ENCODE data around the gene SEPHS1.

DNA sequence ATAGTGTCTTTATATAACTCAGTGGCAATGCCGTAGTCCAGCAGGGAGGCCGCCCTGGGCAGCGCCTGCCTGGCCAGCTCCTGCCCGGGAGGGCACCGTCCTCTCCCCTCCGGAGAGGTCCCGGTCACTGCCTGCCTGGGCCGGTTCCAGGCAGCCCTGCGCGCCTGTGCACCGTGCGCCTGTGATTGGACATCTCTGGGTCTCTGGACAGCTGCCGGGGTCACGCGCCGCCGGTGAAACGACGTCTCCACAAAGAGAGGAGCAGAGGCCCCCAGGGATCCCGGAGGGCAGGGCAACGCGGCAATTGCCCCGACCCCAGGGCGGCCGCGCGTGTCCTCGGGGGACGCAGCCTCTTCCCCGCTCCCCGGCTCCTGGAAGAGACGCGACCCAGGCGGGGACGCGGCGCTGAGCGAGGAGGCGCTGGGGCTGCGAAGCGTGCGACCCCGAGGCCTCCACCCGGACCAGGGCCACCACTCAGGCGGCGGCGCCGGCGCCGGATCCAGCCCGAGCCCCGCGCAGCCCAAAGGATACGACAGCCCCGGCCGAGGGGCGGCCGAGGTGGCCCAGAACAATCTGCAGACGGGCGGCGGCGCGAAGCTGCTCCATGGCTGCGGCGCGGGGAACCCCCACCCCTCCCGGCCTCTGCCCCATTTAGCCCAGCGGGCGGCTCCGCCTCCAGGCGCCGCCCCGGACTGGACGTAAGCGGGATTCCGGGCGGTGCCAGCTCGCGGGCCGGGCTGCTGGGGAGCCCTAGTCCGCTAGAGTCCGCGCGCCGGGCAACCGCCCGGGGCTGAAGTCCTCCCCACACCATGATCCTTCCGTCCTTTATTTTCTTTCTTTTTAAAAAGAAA, 48.4 kb downstream of the SEPHS1 start, which contains the start of gene PHYH:
- TF ChIP-seq, protein P1, sequence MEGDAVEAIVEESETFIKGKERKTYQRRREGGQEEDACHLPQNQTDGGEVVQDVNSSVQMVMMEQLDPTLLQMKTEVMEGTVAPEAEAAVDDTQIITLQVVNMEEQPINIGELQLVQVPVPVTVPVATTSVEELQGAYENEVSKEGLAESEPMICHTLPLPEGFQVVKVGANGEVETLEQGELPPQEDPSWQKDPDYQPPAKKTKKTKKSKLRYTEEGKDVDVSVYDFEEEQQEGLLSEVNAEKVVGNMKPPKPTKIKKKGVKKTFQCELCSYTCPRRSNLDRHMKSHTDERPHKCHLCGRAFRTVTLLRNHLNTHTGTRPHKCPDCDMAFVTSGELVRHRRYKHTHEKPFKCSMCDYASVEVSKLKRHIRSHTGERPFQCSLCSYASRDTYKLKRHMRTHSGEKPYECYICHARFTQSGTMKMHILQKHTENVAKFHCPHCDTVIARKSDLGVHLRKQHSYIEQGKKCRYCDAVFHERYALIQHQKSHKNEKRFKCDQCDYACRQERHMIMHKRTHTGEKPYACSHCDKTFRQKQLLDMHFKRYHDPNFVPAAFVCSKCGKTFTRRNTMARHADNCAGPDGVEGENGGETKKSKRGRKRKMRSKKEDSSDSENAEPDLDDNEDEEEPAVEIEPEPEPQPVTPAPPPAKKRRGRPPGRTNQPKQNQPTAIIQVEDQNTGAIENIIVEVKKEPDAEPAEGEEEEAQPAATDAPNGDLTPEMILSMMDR (IDR thresholded peaks at IDR 0.05) = no peak
- no peak for TF ChIP-seq EZH2 (IDR thresholded peaks at IDR 0.05; ENCODE audit: borderline replicate concordance, insufficient read depth, low read depth, low read length, poor library complexity, severe bottlenecking)
